Heart right ventricle (tissue), 16 donors: ENCODE measurements around the gene SLC23A1. TPM values are rescaled to one million over a fixed set of nuclear protein-coding genes. Genes with fewer than 3 reads are reported as not detected.
"Not testable (repeated sequence)": the region's sequence is repeated elsewhere in the genome, so short reads cannot be mapped to it uniquely, and the experiment has no call there.

Source experiments
- ATAC-seq, 8 donors: fragments of 200-7000 bp; cut with Tn5 transposase; one replicate each; pipeline ENCODE4 v1.9.1; 2020; ENCODE audit warnings: mild to moderate bottlenecking in 8 of 8, moderate library complexity in 8 of 8, moderate number of reproducible peaks in 1 of 8
- DNase-seq, 2 donors: peaks; one replicate each; pipeline ENCODE4 v3.0.0-alpha.2; 2020
- H3K27ac ChIP-seq, 10 donors: fragments of 200-600 bp; sonication (generic) in 2 of 10; one replicate each; pipeline versions ENCODE4 v1.5.0 to v1.8.0; 2020 to 2022; ENCODE audit warnings: mild to moderate bottlenecking in 3 of 10
- H3K27me3 ChIP-seq, 7 donors: fragments of 200-600 bp; one replicate each; pipeline ENCODE4 v1.8.0; 2021 to 2022; ENCODE audit warnings: mild to moderate bottlenecking in 2 of 7
- H3K36me3 ChIP-seq, 9 donors: fragments of 200-600 bp; sonication (generic) in 1 of 9; one replicate each; pipeline versions ENCODE4 v1.5.0 to v1.8.0; 2020 to 2022; ENCODE audit warnings: mild to moderate bottlenecking in 2 of 9
- H3K4me1 ChIP-seq, 9 donors: fragments of 200-600 bp; sonication (generic) in 1 of 9; one replicate each; pipeline versions ENCODE4 v1.5.0 to v1.8.0; 2020 to 2022; ENCODE audit warnings: mild to moderate bottlenecking in 4 of 9
- H3K4me3 ChIP-seq, 10 donors: fragments of 200-600 bp; sonication (generic) in 2 of 10; one replicate each; pipeline versions ENCODE4 v1.5.0 to v1.8.0; 2020 to 2022; ENCODE audit warnings: mild to moderate bottlenecking in 7 of 10, moderate library complexity in 2 of 10
- H3K9me3 ChIP-seq, 11 donors: fragments of 200-600 bp in 10 of 11; sonication (generic) in 2 of 11; one replicate each; pipeline versions ENCODE4 v1.5.0 to v1.8.0; 2013 to 2022; ENCODE audit warnings: mild to moderate bottlenecking in 2 of 11, control low read depth in 1 of 11, moderate library complexity in 1 of 11
- WGBS, 2 donors: extraction: QIAGEN DNeasy Blood & Tissue Kit; methylation state at CpG; one replicate each; pipeline ENCODE4 v1.1.7; 2013; ENCODE audit warnings: inconsistent platforms in 1 of 2; 5-methylcytosine and 5-hydroxymethylcytosine counted together
- intact Hi-C, 10 donors: fragments of 100-400 bp; cut with DNase I; formaldehyde crosslinking; loops; one replicate each; pipeline versions ENCODE4 v1.11.1 to v1.14.2; 2022
- polyA plus RNA-seq, 2 donors: library from polyadenylated mRNA; stranded (reverse); fragments of 200-250 nt; gene quantifications; one replicate each; pipeline ENCODE4 v1.2.3, GENCODE V29; 2013
- total RNA-seq, 10 donors: library from RNA; stranded (reverse); fragmentation: NEBNext Ultra II Directional in 3 of 10; extraction: Animal tissue kit (Norgen Biotek cat#: 25700) in 3 of 10; gene quantifications; one replicate each; pipeline versions ENCODE4 v1.2.1 to v1.2.4, GENCODE V29; 2021 to 2023
- TF ChIP-seq, protein P1 (sequence below), 9 donors: fragments of 200-600 bp; sonication (generic) in 2 of 9; IDR thresholded peaks; one replicate each; pipeline versions ENCODE4 v1.5.0 to v1.8.0; 2021 to 2022; ENCODE audit warnings: antibody characterized with exemption in 9 of 9, mild to moderate bottlenecking in 5 of 9, moderate library complexity in 1 of 9
- donor health status: Arrhythmogenic right ventricular cardiomyopathy.
- donor health status: ischemic (EF 13 %, LVEDD 7.1; RV severe dilation, severe dysfunction).
- donor health status: healthy with polysubstance abuse.
- donor health status: DM: no; HTN: yes; CAD: no.
- donor health status: DM: no; HTN: no; CAD: no.
- donor health status: ischemic (EF 25% LVEDD 6.9; RV normal size, moderate dysfunction).
- donor health status: ischemic (EF 25% LVEDD 5.7; RV mildly dilated, moderate dysfunction).
- donor health status: healthy.
- donor health status: DM: yes; HTN: yes; CAD: no.
- donor health status: Ischemic cardiomyopathy.
- donor health status: ischemic (EF 35%, LVEDD 5.7; RV mildly dilated, moderate dysfunction).
- donor health status: nonischemic (EF 11% LVEDD 7.7; RV severe dilation, severe dysfunction).
- donor health status: DM: yes; HTN: yes; CAD: no.
- donor health status: PGD.
- donor health status: ischemic (EF 29% LVEDD 5.4; RV normal size, mild dysfunction).
- donor health status: nonischemic (EF 23%, LVEDD 6.1; RV moderate dilation, normal function).

Gene SLC23A1
- total and polyA plus RNA-seq, 12 donors = 0.19 TPM; not detected in 11

DNA sequence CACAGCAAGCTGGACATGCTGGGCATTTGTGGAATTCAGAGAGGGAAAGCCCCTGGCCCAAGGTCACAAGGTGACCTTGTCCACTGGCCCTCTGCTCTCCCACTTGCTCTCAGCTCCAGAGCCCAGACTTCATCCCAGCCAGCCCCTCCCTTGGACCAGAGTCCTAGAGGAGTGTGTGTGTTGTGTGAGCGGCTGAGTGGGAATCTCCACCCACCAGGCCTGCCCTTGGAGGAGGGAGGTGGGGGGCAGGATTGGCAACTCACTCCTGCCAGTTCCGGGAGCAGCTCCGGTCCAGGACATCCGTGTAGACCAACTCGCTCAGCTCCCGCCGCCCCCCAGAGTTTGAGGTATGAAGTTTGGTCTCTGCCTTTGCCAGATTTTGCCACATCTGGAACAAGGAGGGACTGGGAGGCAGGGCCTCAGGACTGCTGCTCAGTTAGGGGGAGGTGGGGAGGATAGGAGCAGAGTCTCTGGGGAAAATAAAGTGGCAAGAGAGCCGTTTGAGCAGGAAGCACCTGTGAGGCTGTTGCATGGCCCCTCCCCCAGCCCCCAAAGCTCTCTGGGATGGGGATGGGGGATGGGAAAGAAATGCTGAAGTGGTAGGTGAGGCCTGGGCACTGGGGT lies 5.2 kb upstream of the SLC23A1 start:
- TF ChIP-seq, protein P1, sequence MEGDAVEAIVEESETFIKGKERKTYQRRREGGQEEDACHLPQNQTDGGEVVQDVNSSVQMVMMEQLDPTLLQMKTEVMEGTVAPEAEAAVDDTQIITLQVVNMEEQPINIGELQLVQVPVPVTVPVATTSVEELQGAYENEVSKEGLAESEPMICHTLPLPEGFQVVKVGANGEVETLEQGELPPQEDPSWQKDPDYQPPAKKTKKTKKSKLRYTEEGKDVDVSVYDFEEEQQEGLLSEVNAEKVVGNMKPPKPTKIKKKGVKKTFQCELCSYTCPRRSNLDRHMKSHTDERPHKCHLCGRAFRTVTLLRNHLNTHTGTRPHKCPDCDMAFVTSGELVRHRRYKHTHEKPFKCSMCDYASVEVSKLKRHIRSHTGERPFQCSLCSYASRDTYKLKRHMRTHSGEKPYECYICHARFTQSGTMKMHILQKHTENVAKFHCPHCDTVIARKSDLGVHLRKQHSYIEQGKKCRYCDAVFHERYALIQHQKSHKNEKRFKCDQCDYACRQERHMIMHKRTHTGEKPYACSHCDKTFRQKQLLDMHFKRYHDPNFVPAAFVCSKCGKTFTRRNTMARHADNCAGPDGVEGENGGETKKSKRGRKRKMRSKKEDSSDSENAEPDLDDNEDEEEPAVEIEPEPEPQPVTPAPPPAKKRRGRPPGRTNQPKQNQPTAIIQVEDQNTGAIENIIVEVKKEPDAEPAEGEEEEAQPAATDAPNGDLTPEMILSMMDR (IDR thresholded peaks at IDR 0.05) = no peak
- Histone ChIP-seq H3K4me3 (peak overlapping the region in 2 of 10 donors; percentile 1 to 8), H3K36me3 (peaks cover 0 to 15% (median 0%) of the 10 kb centered on the region in 9 donors), H3K9me3 (no peaks in the 10 kb centered on the region), H3K27ac (peak overlapping the region in 6 of 10 donors; percentile 10 to 89 (median 32)), H3K27me3 (peaks cover 0 to 17% (median 0%) of the 10 kb centered on the region in 7 donors), H3K4me1 (peaks cover 3 to 76% (median 64%) of the 10 kb centered on the region in 9 donors)
- 11 to 18% methylated on average over 8 of the region's 8 CpGs for WGBS, 2 donors
- no peak for DNase-seq
- peak in 7 of 8 donors; percentile 6 to 38 (median 20) for ATAC-seq
- intact Hi-C loops = no loop called here

DNA sequence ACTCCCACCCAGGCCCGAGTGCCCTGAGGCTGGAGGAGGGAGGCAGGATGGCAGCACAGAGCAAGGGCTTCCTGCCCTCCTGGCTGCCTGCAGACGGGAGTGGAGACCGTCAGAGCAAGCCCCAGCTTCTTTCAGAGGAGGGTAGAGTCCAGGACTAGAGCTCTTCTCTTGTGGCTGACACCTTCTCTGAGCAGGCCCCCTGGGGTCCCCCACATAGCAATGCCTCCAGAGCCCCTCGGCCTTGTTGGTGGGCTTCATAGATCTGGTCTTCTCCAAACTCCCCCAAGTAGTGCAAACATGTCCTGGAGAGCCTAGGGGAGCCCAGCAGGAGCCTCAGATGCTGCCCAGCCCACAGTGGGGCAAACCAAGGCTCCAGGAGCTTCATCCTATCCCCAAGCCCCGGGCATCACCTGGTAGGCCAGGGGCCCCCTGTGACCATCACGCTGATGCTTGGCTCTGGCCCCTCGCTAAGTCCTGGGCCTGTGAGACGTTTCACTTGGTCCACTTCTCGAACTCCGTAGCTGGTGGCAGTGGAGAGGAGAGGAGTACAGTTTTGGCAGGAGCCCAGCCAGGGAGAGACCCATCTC lies 4.6 kb upstream of the SLC23A1 start:
- WGBS, 2 donors = 61% methylated on average over 10 of the region's 10 CpGs
- TF ChIP-seq, protein P1 (IDR thresholded peaks at IDR 0.05) = no peak
- peaks cover 3 to 70% (median 58%) of the 10 kb centered on the region in 9 donors for H3K4me1 ChIP-seq
- peak overlapping the region in 6 of 10 donors; percentile 10 to 89 (median 32) for H3K27ac ChIP-seq
- intact Hi-C loops = no loop called here
- ATAC-seq (peak in 1 of 8 donors; percentile 1), DNase-seq (no peak)
- peaks cover 0 to 10% (median 0%) of the 10 kb centered on the region in 7 donors for H3K27me3 ChIP-seq
- no peaks in the 10 kb centered on the region for H3K9me3 ChIP-seq
- peaks cover 0 to 14% (median 0%) of the 10 kb centered on the region in 9 donors for H3K36me3 ChIP-seq
- H3K4me3 ChIP-seq = no peak overlapping the region

DNA sequence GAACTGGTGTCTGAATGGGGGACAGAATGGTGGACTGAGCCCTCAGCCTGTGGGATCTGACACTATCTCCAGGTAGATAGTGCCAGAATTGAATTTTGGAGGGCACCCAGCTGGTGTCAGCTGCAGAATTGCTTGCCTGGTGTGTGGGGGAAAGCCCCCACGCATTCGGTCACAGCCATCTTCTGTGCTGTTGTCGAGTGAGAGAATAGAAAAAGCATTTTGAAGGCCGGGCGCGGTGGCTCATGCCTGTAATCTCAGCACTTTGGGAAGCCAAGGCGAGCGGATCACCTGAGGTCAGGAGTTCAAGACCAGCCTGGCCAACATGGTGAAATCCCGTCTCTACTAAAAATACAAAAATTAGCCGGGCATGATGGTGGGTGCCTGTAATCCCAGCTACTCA lies 3.9 kb upstream of the SLC23A1 start:
- intact Hi-C loops, H3K27me3 ChIP-seq, H3K36me3 ChIP-seq, DNase-seq, H3K9me3 ChIP-seq, H3K27ac ChIP-seq, ATAC-seq, H3K4me3 ChIP-seq: not testable (repeated sequence)
- 92 to 98% methylated on average over 9 to 10 of the region's 10 CpGs for WGBS, 2 donors
- H3K4me1 ChIP-seq = peaks cover 3 to 64% (median 51%) of the 10 kb centered on the region in 9 donors

DNA sequence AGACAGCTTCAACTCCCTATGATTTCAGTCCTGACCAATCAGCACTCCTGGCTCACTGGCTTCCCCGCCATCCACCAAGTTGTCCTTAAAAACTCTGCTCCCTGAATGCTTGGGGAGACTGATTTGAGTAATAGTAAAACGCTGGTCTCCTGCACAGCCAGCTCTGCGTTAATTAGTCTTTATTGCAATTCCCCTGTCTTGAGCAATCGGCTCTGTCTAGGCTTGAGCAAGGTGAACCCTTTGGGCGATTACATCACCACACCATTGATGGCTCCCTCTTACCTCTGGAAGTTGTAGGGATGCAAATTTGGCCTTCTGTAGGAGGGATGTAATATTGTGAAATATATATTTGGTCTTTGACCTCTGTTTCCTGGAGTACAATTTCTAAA lies 2.9 kb upstream of the SLC23A1 start:
- WGBS, 2 donors = 85 to 92% methylated on average over 5 of the region's 5 CpGs
- intact Hi-C loops = no loop called here
- peak overlapping the region in 1 of 10 donors; percentile 72 for H3K27ac ChIP-seq

More for the DNA sequence above, 2.9 kb upstream of the SLC23A1 start:
- H3K4me3 ChIP-seq = no peak overlapping the region
- no peaks in the 10 kb centered on the region for H3K9me3 ChIP-seq
- H3K27me3 ChIP-seq = no peaks in the 10 kb centered on the region
- no peak for DNase-seq
- H3K4me1 ChIP-seq = peaks cover 0 to 55% (median 42%) of the 10 kb centered on the region in 9 donors
- ATAC-seq = no peak
- H3K36me3 ChIP-seq = peaks cover 0 to 9% (median 0%) of the 10 kb centered on the region in 9 donors
- TF ChIP-seq, protein P1 (IDR thresholded peaks at IDR 0.05) = no peak
